AG09319 (cell line): Measurements from ENCODE around the gene STARD3.

ENCODE experiments used
- DNase-seq: peaks from one replicate; pipeline ENCODE4 v3.0.0-alpha.2; 2010; ENCODE audit warnings: low read depth; ENCODE audit errors: extremely low read depth
- TF ChIP-seq, protein P1 (sequence below): IDR thresholded peaks from 2 replicates; pipeline ENCODE4 v1.5.1; 2011; ENCODE audit warnings: low read depth, mild to moderate bottlenecking, inconsistent platforms, low read length, moderate library complexity

STARD3 gene

DNA sequence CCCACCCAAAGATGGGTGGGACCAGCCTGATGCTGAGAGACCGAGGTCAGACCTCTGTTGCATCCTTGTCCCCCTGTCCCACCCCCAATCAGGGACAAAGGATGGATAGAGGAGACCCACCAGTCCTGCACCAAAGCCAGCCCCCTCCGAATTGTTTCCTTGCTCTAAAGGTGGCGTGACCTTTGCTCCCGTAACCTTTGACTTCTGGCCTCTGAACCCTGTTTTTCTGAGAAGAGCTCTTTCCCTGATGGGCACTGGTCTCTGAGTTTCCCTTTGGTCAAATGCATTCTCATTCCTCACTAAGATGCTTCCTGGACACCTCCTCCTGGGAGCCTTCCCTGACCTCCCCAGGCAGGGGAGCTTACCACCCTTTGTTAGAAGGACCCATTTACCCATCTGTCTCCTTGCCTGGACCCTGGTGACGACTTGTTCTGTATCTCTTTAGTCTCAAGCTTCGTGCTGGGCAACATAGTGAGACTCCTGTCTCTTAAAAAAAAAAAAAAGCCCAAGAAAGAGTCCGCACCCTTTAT, 23.9 kb upstream of the STARD3 start:
- TF ChIP-seq, protein P1, sequence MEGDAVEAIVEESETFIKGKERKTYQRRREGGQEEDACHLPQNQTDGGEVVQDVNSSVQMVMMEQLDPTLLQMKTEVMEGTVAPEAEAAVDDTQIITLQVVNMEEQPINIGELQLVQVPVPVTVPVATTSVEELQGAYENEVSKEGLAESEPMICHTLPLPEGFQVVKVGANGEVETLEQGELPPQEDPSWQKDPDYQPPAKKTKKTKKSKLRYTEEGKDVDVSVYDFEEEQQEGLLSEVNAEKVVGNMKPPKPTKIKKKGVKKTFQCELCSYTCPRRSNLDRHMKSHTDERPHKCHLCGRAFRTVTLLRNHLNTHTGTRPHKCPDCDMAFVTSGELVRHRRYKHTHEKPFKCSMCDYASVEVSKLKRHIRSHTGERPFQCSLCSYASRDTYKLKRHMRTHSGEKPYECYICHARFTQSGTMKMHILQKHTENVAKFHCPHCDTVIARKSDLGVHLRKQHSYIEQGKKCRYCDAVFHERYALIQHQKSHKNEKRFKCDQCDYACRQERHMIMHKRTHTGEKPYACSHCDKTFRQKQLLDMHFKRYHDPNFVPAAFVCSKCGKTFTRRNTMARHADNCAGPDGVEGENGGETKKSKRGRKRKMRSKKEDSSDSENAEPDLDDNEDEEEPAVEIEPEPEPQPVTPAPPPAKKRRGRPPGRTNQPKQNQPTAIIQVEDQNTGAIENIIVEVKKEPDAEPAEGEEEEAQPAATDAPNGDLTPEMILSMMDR, result no peak
- DNase-seq, result no peak

- TF ChIP-seq, protein P1, result no peak
- no peak for DNase-seq
Observed at GRCh38 chr17:39614545-39615157, 22.3 kb upstream of the STARD3 start.

DNA sequence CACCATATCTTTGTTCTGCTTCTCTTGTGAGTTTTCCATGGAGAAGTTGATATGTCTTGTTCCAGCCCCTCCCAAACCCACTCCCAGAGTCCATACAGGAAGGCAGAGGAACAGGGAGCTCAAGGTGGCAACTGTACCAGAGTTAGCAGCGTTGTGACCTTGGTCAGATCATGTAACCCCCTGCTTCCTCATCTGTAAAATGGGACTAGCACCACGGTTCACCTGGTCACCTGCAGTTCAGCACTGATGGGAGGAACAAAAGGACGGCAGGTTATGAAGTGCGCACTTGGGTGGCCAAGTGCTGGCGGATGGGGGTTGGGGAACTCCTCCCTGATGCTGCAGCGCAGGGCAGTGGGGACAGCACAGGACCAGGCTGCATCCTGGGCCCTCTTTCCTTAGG, 21.5 kb upstream of the STARD3 start:
- no peak for DNase-seq
- TF ChIP-seq, protein P1, result no peak

GRCh38 chr17:39617100-39617445, 19.9 kb upstream of the STARD3 start:
- no peak for DNase-seq
- TF ChIP-seq, protein P1, result no peak

DNA sequence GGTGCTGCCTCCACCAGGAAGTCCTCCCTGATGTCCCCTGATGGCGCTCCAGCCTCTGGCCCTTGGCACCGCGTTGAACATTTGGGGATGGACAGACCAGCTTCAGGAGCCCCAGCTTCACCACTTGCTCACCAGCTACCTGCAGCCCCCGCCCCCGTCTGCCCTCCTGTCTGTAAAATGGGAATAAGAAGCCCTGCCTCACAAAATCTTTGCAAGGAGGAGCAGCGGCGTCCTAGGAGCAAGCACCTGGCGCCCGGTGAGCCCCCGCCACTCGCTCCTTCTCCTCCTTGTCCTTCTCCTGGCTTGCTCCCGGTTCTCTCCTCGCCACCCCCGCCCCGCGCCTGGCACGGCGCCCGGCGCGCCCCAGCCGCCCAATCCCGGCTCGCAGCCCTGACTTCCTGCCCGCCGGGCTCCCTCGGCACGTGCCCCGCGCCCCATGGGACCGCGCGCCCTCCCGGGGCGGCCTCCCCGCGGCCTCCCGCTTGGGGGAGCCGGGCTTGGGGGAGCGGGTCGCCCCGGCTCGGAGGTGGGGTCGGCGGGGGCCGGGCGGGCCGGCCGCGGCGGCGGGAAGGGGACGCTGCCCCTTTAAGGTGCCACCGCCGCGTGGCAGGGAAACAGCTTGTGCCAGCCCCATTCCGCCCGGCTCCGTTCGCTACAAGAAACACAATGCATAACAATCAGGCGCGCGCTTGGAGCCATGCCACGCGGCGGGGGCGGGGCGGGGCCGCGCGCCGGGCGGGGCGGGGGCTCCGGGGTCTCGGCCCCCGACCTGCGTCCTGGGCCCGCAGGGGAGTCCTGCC, 19.3 kb upstream of the STARD3 start:
- TF ChIP-seq, protein P1, result no peak
- peak; percentile 5 for DNase-seq

GRCh38 chr17:39618246-39618913, 18.6 kb upstream of the STARD3 start:
- no peak for DNase-seq
- TF ChIP-seq, protein P1, result no peak
